HG03565 (cell line): Measurements from ENCODE around the gene PALM3.
"Not testable (repeated sequence)": the region's sequence is repeated elsewhere in the genome, so short reads cannot be mapped to it uniquely, and the experiment has no call there.

Source experiments
- ATAC-seq: cut with Tn5 transposase; IDR thresholded peaks from one replicate; pipeline ENCODE4 v1.9.1; 2021; ENCODE audit warnings: mild to moderate bottlenecking, moderate library complexity; ENCODE audit not compliant: unreplicated experiment

Gene PALM3

DNA sequence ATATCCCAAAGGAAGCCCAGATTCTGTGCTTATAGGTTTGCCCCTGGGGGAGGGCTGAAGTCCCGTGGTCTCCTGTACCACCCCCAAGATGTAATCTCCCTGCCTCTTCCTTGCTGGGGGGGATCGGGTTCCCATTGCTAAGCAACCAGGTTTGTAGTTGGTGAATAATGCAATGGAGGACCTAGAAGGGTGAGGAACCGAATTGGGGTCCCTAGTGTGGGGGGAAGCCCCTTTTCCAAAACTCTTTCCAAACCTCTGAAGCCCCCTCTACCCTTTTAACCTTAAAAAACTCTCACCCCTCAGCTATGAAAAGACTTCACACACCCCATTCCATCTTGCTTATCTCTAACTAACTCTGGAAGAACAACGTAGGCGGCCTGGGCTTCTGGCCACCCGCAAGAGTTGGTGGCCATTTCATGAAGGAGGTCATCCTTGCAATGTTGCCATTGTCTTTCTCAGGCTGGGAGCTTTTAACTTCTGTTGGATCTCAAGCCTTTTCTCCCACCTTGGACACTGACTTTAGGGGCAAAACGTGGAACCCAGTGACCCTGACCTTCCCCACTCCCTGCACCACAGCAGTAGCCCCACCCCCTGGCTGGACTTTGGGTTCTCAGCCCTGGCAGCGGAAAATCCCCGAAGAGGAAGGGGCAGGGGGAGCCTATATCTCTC lies 661 bp downstream of the PALM3 start:
- ATAC-seq = no peak

DNA sequence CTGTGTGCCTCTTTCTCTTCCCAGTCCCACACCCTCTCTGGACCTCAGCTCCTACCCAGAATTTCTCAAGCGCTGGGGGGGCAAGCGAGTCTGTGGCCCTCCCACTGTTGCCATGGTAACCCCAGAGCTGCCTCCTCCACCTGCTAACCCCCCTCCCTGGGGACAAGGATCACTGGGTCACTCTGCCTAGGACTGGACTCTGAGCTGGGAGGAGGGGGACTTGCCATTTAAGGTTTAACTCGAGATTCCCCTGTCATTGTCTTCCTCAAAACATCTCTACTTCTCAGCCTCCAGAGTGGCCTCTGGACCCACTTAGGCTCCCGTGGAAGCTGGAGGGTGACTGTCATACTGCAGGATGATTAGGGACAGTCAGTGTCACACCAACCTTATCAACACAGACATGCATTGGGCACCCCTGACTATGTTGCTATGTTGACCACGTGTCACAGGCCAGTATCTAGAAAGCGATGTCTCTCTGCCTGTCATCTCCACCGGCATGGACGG lies 2.2 kb downstream of the PALM3 start:
- ATAC-seq = no peak

DNA sequence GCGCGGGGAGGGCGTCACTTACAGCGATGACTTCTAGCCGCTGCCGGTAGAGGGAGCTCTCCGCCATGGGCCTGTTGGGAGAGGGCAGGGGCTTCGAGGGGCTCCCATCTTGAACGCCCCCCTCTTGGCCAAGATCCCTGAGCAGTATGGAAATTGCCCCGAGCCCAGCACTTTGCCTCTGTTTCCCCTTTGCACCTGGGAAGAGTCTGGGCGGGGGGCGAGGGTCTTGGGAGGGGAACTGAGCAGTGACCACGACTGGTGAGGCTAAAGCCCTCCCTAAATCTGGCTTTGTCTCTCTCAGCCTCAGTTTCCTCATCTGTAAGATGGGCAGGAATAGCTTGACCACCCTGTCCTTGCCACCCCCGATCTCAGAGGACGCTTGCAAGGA lies 2.8 kb downstream of the PALM3 start:
- no peak for ATAC-seq

DNA sequence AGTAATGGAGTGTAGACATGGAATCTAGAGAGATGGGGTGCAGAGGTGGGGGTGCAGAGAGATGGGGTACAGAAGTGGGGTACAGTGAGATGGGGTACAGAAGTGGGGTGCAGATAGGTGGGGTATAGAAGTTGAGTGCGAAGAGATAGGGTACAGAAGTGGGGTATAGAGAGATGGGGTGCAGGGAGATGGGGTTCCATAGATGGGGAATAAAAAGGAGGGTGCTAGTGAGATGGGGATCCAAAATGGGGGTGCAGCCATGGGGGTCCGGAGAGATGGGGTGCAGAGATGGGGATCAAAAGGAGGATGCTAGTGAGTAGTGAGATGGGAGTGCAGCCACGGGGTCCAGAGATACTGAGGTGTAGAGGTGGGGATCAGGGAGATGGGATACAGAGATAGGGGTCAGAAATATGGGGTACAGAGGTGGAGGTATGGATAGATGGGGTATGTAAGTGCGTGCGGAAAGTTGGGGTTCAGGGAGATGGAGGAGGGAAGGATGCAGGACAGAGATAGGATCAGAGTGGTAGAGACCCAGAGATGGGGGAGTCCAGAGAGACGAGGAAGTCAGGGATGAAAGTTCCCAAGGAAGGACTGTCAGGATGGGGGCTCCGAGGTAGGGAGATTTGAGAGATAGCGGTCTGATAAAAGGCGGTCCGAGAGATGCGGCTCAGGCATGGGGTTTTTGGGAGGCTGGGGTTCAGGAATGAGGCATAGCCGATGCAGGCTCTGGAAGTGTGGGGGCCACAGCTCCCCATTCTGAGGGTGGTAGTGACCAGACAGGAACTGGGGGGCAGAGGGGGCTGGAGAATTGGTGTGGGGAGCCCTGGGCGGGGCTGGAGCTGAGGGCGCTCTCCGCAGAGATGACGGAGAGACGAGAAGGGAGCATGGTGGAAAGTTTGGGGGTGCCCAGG lies 3.4 kb downstream of the PALM3 start:
- no peak for ATAC-seq

DNA sequence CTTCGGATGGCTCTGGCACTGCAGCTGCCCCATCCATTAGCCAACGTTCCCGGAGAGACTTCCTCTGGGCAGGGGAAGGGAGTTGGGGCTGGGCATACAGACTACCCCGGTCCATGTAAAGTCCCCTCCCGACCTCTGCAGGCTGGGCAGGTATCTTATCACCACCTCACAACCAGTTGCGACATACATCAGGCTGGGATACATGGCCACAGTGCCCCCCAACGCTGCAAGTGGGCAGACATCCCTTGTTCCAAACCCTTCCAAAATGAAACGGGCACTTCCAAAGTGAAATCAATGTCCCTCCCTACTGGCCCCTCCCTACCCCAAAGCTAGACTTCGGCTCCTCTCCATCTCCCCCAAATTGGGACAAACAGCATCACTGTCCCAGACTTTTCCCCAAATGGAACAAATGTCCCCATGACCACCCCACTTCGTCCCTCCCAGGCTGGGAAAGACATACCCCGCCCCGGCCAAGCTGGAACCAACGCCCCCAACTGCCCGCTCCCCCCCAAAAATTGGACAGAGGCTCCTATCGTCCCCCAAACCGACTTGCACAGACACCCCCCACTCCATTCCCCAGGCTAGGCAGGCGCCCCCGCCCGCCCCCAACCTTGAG lies 5.0 kb downstream of the PALM3 start:
- no peak for ATAC-seq

DNA sequence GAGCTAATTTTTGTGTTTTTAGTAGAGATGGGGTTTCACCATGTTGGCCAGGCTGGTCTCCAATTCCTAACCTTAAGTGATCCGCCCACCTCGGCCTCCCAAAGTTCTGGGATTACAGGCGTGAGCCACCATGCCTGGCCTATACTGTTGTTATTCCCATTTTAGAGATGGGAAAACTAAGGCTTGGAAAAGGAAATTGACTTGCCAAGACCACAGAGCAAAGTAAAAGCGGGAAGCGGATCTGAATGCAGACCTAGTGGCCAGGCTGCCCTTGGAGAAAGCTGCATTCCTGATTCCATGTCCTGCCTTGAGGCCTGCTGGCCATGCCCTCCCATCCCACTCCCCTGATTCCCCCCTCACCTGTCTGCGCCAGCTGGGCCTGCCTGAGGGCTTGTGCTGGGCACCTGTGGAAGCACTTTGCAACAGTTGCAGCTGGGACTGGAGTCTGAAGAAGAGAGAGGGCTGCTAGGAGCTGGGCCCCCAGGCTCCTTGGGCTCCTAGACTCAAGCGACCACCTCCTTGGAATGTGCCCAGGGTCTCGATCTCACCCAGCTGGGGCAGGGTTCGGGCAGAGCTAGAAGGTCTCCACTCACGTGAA lies 5.7 kb downstream of the PALM3 start:
- ATAC-seq = no peak

DNA sequence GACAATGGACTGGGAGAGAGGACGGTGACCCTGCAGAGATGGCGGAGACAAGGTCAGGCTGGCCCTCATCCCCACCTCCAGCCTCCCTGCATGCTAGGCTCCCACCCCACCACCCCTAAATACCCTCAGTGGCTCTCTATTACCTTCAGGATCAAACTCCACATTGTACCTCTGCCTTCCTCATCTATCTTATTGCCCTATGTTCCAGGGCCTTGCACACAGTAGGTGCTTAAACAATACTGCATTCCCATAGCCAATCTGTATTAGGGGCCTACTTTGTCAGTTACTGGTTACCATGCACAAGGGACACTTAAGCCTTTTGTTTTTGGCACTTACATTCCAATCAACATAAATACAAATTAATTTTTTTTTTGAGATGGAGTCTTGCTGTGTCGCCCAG lies 6.5 kb downstream of the PALM3 start:
- ATAC-seq = no peak

DNA sequence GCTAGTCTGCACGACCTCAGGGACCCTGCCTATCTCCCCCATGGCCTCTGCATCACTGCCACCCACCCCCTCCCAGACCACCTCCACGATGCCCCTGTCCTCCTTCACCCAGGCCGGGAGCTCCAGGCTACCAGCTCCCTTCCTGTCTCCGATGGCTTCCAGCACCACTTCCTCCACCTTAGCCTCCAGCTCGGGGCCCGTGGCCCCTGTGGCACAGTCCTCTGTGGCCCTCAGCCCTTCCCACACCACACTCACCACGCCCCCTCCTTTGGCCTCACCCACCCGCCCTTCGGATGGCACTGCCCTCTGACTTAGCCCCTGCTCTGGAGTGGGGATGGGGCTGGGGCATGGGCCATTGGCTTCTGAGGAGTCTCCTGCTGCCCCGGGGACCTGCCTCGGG lies 7.2 kb downstream of the PALM3 start:
- ATAC-seq = no peak

DNA sequence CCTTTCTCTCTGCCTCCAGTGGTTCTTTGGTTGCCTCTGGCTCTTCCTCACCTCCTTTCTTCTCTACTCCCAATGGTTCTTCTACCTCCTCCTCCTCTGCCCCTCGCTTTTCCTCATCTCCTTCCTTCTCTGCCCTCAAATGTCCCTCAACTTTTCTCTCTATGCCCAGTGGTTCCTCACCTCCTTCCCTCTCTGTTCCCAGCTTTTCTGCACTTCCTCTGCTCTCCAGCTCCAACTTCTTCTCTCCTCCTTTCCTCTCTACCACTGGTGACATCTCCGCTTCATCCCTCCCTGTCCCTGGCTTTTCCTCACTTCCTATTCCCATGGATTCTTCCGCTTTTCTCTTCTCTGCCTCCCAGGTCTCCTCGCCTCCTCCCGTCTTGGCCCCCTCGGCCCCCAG lies 7.8 kb downstream of the PALM3 start:
- no peak for ATAC-seq

DNA sequence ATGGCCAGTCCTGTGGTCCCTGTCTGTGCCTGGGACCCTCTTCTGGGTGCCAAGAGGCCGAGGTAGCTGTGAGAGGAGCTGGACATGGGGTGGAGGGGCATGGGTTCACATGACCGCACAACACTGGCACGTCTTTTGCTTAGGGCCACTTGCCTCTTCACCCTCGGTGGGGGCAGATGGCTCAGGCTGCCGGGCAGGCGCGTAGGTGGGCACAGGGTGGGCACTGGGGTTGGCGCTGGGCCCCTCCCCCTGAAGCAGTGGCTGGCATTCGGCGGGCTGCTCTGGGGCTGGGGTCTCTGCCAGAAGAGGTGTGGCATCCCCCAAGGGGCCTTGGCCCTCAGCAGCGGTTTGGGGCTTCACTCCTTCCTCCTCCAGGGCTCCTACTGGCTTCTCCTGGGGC lies 8.4 kb downstream of the PALM3 start:
- no peak for ATAC-seq

DNA sequence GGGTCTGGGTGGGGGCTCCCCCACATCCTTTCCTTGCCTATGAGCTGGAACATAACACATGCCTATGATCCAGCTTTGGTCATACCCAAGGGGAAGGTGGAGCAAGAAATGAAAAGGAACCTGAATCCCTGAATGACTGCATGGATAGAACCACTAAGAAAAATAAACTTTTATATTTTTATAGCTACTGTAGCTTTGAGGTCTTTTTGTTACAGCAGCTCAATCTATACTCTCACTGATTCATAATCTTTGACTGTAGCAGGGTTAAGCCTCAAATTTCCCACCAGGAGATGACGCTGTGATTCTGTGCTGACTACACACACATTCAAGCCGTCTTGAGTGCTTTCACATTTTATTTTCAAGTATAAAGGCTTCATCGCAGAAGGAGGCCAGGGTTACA lies 8.8 kb downstream of the PALM3 start:
- ATAC-seq = no peak

DNA sequence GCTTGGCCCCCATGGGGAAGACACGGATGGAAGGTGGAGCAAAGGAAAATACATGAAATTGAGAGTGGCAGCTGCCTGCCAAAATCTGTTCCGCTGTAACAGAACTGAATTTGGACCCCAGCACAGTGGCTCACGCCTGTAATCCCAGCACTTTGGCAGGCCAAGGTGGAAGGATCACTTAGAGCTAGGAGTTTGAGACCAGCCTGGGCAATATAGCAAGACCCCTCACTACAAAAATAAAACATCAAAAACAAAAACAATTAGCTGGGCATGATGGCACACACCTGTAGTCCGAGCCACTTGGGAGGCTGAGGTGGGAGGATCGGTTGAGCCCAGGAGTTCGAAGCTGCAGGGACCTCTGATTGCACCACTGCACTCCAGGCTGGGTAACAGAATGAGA lies 9.4 kb downstream of the PALM3 start:
- no peak for ATAC-seq

DNA sequence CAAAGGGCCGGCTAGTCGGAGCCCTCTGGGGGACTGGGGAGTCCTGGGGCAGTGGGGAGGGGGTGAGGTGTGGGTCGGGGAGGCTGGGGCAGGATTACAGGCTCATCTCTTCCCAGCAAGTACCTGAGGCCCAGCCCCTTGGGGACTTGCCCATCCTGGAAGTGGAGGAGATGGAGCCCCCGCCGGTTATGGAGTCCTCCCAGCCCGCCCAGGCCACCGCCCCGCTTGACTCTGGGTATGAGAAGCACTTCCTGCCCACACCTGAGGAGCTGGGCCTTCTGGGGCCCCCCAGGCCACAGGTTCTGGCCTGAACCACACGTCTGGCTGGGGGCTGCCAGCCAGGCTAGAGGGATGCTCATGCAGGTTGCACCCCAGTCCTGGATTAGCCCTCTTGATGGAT lies 9.9 kb downstream of the PALM3 start:
- no peak for ATAC-seq

DNA sequence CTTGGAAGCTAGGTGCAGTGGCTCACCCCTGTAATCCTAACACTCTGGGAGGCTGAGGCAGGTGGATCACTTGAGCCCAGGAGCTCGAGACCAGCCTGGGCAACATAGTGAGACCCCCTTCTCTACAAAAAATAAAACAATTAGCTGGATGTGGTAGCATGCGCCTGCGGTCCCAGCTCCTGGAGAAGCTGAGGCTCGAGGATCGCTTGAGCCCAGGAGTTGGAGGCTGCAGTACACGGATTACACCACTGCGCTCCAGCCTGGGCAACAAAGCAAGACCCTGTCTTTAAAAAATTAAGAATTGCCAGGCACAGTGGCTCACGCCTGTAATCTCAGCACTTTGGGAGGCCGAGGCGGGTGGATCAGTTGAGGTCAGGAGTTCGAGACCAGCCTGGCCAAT lies 10.9 kb downstream of the PALM3 start:
- ATAC-seq = not testable (repeated sequence)

DNA sequence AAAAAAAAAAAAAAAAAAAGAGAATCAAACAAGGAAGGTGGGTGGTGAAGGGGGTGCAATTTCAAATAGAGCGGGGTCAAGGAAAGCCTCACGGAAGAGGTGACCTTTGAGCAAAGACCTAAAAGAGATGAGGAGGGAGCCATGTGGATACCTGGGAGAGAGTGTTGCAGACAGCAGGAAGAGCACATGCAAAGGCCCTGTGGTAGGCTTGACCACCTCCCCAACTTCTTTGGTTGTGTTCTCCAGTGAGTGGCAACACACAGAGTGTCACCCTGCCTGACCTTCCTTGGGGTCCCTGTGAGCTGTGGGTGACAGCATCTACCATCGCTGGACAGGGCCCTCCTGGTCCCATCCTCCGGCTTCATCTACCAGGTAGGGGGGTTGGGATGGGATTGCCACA lies 11.4 kb downstream of the PALM3 start:
- ATAC-seq = no peak

DNA sequence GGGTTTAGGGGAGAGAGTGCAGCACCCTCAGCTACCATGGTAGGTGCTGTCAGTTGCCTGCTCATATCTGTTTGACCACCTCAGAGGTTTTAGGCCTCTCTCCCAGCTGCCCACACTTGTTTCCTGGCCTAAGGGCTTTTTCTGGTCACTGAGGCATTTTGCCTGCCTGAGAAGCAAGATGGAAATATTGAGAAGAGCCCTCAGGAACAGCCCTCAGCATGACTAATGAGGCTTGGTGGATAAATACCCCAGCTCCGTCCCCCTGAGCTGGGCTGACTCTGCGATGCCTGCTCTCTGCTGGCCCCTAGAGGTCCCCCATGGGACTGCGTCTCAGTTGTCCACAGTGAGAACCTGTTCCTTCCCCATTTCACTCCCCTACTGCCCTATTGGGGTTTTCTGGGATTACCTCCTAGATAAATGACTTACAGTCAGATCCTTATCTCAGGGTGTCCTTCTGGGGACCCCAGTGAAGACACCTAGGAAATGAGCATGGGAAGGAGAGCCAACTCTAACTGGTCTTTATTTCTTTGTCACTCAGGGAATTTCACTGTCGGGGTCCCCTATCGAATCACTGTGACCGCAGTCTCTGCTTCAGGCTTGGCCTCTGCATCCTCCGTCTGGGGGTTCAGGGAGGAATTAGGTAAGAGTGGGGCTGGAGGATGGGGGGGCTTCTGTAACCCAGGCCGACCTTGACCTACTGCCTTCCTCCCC lies 13.3 kb downstream of the PALM3 start:
- ATAC-seq = no peak

DNA sequence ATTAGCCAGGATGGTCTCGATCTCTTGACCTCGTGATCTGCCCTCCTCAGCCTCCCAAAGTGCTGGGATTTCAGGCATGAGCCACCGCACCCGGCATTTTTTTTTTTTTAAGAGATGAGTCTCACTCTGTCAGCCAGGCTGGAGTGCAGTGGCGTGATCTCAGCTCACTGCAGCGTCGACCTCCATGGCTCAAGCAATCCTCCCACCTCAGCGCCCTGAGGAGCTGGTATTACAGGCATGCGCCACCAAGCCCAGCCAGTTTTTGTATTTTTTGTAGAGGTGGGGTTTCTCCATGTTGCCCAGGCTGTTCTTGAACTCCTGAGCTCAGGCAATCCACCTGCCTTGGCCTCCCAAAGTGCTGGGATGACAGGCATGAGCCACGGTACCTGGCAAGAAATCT lies 14.0 kb downstream of the PALM3 start:
- ATAC-seq = not testable (repeated sequence)

DNA sequence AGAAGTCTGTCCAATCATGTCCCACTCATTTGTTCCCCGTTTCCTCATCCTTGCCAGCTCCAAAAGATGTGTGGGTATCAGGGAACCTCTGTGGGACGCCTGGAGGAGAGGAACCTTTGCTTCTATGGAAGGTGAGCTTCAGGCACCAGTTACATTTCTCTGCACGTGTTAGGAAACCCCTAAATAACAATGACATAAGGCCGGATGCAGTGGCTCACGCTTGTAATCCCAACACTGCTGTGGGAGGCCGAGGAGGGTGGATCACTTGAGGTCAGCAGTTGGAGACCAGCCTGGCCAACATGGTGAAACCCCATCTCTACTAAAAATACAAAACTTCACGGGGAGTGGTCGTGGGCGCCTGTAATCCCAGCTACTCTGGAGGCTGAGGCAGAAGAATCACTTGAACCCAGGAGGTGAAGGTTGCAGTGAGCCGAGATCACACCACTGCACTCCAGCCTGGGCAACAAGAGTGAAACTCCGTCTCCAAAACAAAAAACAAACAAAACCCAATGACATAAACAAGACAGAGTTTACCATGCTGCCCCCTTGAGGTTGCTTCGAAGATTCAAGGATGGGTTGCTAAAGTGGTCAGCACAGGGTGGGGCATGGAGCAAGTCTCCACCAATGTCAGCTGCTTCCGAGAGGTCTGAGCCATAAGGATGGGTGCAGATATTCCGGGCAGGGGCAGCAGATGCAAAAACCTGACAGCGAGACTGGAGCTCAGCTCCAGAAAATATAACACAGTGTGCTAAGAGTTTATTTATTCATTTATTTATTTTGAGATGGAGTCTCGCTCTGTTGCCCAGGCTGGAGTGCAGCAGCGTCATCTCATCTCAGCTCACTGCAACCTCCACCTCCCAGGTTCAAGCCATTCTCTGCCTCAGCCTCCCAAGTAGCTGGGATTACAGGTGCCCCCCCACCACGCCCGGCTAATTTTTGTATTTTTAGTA lies 18.9 kb downstream of the PALM3 start:
- ATAC-seq = not testable (repeated sequence)

DNA sequence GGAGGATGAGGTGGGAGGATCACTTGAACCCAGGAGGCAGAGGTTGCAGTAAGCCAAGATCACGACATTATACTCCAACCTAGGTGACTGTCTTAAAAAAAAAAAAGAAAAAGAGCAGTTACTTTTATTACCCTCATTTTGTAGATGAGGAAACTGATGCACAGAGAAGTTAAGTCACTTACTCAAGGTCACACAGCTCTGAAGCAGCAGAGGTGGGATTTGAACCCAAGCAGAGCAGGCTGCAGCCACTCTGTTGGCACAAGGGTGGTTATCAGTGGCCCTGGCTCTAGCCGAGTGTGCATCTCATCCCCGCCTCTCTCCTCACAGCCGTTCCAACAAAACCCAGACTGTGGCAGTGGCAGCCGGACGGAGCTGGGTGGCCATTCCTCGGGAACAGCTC lies 22.7 kb downstream of the PALM3 start:
- no peak for ATAC-seq

DNA sequence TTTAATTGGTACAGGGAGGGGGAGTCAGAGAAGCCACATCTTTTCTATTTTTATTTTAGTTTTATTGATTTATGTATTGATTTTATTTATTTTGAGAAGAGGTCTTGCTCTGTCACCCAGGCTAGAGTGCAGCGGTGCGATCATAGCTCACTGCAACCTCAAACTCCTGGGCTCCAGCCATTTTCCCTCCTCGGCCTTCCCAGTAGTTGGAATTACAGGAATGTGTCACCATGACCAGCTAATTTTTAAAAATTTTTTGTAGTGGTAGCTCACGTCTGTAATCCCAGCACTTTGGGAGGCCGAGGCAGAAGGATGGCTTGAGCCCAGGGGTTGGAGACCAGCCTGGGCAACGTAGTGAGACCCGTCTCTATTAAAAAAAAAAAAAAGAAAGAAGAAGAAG lies 26.2 kb downstream of the PALM3 start:
- no peak for ATAC-seq
